M059J (cell line): ENCODE data around the gene GP1BB. TPM values are rescaled to one million over a fixed set of nuclear protein-coding genes. Genes with fewer than 3 reads are reported as not detected.
"Not testable (repeated sequence)": the region's sequence is repeated elsewhere in the genome, so short reads cannot be mapped to it uniquely, and the experiment has no call there.

Source experiments
- DNase-seq: peaks from one replicate; pipeline ENCODE4 v3.0.0-alpha.2; 2012; ENCODE audit warnings: low read depth
- total RNA-seq: library from RNA; depleted of rRNA; stranded (reverse); fragments of >200 nt; shearing (Covaris generic); gene quantifications from 2 replicates; pipeline ENCODE4 v1.2.3, GENCODE V29; 2014

GP1BB gene
- total RNA-seq, 1 experiment from 2014 or later: 1.5 TPM

DNA sequence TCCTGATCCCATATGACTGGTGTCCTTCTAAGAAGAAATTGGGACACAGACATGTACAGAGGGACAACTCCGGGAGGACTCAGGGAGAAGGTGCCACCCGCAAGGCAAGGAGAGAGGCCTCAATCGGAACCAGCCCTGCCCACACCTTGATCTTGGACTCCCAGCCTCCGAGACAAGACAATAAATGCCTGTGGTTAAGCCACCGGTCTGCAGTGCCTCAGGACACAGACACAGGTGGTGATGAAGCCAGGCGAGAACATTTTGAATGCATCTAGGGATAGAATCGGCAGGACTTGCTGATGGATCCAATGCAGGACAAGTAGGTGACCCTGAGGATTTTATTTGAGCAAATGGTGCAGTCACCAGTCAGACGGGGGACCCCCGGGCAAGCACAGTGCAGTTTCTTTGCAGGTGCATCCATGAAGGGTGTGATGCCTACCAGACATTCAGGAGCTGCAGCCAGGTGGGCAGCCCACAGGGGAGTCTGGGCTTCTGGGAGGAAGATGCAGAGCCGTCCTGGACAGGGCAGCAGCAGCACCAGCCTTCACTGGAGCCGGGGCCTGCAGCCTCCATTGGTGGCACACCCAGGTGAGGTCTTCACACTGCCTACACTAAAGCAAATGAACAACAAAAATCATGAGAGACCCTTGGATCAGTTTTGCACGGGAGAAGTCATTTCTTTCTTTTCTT is 29.2 kb upstream of the GP1BB start:
- no peak for DNase-seq

DNA sequence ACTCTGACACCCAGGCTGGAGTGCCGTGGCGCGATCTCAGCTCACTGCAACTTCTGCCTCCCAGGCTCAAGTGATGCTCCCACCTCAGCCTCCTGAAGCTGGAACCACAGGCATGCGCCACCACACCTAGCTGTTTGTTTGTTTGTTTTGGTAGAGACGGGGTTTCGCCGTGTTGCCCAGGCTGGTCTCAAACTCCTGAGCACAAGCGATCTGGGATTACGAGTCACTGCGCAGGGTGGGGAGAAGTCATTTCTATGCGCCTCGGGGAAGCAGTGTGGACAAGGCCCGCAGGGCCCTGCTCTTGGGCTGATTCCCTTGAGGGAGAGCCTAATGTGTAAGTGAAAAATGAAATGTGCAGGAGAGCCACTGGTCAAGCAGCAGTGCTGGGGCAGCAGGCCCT is 28.6 kb upstream of the GP1BB start:
- DNase-seq: no peak

DNA sequence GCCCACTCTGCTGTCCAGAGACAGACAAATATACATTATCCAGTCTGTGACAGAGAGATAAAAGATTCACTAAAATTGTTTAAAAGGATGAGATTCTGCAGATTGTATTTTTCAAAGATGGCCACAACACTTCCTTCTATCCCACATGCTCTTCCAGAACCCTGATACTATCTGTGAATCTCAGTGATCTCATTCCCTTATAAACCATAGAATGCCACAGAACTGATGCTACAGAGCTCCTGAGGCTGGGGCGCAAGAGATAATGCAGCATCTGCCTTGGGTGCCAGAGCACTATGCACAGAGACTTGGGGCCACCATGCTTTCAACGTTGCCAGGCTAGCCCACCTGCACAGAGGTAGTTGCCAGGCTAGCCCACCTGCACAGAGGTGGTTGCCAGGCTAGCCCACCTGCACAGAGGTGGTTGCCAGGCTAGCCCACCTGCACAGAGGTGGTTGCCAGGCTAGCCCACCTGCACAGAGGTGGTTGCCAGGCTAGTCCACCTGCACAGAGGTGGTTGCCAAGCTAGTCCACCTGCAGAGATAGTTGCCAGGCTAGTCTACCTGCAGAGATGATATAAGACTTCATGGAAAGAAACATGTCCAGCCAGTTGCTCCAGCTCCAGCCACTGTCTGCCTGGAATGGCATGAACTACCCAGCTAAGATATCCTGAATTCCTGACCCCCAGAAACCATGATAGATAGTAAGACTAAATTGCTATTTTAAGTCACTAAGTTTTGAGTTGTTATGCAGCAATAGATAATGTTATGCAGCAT is 26.6 kb upstream of the GP1BB start:
- no peak for DNase-seq

DNA sequence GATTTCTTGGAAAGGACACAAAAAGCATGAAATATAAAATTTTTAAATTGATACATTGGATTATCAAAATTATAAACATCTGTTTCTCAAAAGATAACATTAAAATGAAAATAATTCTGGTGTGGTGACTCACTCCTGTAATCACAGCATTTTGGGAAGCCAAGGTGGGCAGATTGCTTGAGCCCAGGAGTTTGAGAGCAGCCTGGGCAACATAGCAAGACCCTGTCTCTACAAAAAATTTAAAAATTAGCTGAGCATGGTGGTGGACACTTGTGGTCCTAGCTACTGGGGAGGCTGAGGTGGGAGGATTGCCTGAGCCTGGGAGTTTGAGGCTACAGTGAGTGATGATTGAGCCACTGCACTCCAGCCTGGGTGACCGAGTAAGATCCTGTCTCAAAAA is 25.5 kb upstream of the GP1BB start:
- not testable (repeated sequence) for DNase-seq

DNA sequence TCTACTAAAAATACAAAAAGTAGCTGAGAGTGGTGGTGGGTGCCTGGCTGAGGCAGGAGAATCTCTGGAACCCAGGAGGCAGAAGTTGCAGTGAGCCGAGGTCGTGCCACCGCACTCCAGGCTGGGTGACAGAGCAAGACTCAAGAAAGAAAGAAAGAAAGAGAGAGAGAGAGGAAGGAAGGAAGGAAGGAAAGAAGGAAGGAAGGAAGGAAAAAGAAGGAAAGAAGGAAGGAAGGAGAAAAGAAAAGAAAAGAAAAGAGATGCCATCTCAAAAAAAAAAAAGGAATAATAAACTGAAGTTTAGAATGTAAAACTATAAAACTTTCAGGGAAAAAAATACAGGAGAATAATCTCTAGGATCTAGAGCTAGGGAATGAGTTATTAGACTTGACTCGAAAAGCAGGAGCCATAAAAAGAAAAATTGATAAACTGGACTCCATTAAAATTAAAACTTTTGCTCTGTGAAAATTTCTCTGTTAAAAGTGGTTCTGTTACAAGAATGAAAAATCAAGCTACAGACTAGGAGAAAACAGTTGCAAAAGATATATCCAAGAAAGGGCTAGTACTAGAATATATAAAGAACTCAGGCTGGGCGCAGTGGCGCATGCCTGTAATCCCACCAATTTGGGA is 22.4 kb upstream of the GP1BB start:
- DNase-seq: no peak

DNA sequence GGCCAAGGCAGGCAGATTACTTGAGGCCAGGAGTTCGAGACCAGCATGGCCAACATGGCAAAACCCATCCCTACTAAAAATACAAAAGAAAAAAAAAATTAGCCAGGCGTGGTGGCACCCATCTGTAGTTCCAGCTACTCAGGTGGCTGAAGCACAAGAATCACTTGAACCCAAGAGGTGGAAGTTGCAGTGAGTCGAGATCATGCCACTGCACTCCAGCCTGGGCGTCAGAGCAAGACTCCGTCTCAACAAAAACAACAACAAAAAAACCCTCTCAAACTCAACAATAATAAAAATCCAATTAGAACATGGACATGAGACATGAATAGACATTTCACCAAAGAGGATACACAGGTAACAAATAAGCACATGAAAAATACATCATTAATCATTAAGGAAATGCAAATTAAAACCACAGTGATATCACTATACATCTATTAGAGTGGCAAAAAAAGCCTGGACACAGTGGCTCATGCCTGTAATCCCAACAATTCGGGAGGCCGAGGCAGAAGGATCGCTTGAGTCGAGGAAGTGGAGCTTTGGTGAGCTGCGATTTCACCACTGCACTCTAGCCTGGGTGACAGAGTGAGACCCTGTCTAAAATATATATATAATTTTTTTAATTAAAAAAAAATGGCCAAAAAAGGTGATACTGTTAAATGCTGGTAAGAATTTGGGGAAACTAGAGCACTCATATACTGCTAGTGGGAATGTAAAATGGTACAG is 21.8 kb upstream of the GP1BB start:
- DNase-seq: no peak

DNA sequence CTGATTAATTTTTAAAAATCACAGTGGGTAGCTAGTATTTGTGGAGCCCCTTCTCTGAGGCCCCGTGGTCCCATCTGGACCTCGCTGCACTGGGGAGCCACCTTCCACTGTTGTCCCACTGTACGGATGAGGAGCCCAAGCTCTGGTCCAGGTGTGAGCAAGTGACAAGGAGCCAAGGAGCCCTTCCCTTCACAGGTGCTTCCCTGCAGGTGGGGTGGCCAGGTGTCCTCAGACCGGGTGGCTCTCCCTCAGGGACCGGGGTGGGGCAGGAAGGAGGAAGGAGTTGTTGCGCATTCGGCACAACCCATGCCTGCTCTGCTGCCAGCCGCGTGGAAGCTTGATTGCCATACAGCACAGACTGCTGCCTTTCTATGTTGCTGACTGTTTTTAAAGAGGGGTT is 19.5 kb upstream of the GP1BB start:
- no peak for DNase-seq

DNA sequence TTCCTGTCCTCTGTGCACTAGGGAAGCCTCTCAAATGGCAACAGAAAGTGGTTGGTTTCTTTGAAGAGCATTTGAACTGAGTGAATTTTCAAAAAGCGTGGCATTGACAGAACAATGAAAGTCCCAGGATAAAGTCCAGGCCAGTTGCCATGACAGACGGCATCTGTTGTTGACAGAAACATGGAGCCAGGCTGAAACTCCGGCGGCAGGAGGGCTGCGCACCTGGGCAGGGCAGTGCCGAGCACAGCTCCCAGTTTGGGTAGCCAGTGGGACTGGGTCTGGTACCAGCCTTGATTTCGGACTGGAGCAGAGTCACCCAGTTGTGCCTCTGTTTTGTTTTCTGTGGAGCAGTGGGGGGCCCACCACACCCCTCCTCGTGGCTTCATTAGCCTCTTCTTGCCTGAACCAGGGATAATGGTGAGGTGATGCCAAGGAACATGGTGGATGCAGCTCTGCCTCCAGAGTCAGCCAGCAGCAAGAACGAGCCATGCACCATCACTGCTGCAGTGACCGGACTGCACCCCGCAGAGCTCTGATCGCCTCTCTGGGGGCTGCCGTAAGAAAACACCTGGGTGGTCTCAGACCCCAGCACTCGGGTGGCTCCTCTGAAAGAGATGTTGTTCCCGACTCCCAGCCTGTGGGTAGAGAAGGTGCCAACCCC is 18.9 kb upstream of the GP1BB start:
- DNase-seq: no peak

DNA sequence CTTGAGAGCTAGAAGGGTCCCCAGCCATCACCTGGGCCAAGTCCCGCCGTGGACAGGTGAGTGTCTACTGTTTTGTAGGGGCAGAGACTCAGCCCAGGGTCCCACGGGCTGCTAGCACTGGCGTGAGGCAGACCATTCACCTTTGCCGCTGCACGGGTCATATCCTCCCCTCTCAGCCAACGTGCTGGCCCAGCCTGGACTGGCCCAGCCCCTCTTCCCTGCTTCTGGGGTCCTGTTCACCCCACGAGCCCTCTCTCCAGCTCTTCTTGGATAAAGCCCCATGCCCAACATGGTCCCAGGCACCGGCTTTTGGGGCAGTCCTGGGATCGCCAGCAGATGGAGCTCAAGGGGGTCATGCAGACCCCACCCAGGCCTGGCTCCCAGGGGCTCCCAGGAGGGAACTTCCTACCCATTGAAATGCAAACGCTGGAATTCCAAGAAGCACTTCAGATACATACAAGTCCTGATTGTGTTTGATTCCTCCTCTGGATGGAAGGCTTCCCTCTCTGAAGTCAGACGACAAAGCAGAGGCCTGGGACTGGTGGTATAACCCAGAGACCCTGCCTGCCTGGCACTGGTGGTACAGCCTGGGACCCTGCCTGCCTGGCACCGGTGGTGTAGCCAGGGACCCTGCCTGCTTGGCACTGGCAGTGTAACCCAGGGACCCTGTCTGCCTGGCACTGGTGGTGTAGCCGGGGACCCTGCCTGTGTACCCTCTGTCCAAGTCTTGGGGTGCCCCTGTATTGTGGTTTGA is 18.0 kb upstream of the GP1BB start:
- DNase-seq: no peak

DNA sequence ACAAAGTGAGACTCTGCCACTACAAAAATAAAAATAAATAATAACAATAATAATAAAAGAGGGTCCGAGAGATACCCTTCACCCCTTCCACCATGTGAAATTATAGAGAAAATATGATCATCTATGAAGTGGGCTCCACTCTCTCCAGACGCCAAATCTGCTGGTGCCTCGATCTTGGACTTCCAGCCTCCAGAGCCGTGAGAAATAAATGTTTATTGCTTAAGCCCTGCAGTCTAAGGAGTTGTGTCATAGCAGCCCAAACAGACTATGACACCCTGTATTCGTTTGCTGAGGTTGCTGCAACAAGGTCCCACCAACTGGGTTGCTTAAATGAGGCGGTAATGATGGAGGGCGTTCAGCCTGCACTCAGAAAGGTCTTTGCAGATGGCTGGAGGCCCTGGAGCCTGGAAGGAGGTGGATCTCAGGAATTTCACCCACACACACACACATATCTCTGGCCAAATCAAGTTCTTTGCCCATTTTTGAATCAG is 16.6 kb upstream of the GP1BB start:
- no peak for DNase-seq

DNA sequence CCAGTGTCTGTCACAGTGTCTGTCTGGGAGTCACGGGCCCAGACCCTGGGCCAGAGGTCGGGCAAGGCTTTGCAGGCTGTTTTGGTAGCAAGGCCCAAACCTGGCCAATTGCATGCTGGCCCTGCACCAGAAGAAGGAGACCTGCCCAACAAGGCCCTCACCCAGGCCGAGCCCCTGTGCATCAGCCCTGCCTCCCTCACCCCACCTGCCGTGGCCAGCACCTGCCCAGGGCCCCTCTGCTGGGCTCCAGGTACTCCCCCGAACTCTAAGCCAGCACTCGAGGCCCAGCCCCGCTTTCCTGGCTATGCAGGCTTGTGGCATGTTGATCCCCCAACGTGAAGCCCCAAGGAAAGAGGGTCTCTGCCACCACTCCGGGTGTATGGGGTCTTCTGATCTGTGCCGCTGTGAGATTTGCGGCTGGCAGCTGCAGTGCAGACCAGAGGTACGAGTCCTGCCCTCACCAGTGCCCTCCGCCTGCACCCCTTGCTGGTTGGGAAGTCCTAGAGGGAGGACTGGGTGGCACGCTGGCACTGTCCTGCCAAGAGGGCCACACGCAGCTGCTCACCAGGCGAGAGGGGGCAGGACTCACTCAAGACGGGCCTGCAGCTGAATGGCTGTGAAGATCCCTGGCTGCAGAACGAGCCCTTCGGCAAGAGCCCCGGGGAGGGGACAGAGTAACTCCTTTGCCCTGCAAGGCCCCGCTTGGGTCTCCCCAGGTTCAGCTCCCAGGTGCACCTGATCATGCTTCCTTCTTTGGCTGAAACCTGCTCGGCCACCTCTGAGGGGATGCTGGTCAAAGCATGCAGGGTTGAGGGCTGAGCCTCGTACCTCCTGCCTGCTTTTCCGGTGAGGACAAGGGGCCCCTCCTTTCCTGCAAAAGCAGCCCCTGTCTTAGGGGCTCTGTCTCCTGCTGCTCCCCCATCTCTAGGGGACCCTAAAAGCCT is 15.7 kb upstream of the GP1BB start:
- no peak for DNase-seq

DNA sequence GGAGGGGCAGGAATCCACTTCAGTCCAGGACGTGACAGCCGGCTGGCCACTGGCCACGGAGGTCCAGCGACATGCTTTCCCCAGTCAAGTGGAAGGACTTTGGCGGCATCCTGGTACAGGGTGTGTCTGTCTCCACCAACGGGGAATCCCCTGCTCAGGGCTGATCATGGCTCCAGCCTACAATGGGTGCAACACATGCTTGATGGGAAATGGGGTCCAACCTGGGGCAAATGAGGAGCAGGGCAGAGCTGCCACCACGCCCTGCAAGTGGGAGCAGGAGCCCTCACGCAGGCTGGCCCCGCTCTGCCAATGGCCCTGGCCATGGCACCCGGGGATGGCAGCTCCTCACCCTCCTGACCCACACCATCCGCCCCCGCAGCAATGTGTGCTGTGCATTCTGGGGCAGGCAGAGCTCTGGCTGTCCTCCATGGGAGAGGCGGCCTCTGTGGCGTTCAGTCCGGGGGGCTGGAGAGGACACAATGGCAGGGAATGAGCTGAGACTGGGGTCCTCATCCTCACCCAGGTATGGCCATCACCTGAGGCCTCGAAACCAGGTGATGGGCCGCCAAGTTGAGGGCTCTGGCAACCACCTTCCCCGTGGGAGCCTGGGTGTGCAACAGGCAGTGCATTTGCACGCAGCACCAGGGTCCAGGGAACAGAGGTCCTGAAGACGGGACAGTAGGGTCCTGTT is 14.9 kb upstream of the GP1BB start:
- no peak for DNase-seq

DNA sequence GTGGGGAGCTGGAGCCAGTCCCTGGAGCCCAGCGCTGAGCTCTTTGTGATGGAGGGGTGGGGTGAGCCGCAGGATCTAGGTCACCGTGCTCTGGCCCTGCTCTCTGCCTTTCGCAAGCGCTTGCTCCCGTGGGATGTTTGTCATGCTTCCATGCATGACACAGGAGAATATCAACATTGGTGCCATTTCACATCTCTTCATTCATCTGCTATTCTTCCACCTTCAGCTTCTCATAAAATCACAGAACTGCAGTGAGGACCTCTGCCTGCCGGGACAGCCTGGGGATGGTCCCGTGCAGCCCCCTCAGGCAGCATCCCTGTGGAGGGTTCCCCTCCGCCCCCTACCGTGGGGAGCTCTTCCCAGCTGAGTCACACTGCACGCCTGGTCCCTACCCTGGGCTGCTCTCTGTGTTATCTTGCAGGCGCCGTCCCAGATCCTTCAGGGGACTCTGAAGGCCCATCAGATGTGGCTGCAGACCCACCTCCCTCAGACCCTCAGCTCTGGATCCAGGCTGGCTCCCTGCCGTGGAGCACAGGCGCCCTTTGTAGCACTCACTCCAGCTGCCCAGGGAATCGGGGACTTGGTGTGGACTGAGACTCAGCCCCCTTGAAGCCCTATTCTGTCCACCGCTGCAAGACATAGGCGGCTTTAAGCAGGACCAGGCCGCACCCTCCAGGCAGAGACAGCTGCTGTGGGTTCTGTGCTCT is 14.1 kb upstream of the GP1BB start:
- no peak for DNase-seq

DNA sequence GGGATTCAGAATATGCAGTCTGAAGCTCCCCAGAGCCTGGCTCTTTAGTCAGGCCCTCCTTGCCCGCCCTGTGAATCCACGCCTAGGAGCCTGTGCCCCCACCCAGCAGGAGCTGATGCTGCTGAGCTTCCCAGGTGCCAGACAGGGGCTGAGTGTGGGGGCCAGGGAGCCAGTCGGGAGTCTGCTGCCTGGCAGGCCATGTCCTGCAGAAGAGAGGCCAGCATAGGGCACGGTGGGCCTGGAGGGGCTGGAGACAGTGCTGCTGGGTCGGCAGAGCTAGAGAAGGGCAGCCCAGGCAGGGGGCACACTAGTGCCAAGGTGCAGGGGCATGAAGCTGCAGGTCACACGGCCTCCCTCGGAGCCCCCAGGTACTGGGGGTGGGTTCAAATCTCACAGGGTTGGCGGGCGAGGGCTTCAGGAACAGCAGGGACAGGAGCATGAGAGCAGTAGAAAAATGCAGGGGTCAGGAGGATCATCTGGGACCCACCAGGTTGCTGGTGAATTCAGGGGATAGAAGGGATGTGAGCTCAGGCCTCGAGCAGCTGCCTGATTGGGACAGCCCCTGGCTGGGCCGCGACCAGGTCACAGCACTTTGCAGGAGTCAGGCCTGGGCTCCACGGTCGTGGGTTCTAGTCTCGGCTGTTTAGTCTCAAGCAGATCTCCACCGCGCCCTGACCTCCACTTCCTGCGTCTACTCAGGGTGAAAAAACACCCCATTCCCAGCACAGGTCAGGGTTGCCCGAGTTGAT is 13.1 kb upstream of the GP1BB start:
- no peak for DNase-seq

DNA sequence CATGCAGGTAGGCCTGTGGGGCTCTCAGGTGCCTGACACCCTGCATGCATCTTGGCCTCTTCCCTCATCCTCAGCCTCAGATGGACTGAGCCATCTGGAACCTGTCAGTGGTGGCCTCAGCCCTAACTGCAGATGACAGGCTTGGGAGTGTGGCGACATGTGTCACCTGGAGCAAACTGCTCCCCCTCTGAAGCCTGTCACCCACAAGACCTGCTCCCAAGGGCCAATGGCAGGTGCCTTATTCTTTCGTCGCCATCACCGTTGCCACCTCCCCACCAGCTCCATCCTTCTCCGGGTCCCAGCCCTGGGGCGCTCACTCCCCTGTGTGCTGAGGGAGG is 12.6 kb upstream of the GP1BB start:
- DNase-seq: no peak

DNA sequence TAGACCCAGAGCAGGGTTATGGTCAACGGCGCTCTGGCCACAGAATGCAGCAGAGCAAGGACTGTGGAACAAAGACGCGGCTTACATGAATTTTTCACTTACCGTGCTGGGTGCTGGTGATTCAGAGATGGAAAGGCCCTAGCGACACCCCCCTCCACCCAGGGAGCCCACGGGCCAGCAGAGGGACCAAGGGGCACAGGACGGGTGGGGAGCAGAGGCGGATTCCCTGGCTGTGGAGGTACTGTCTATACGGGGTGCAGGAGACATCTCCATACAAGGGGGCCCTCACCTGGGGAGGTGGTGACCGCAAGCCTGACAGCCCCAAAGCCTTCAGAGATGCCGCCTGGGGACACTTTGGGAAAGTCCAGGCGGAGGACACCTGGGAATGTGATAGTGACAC is 10.1 kb upstream of the GP1BB start:
- no peak for DNase-seq

DNA sequence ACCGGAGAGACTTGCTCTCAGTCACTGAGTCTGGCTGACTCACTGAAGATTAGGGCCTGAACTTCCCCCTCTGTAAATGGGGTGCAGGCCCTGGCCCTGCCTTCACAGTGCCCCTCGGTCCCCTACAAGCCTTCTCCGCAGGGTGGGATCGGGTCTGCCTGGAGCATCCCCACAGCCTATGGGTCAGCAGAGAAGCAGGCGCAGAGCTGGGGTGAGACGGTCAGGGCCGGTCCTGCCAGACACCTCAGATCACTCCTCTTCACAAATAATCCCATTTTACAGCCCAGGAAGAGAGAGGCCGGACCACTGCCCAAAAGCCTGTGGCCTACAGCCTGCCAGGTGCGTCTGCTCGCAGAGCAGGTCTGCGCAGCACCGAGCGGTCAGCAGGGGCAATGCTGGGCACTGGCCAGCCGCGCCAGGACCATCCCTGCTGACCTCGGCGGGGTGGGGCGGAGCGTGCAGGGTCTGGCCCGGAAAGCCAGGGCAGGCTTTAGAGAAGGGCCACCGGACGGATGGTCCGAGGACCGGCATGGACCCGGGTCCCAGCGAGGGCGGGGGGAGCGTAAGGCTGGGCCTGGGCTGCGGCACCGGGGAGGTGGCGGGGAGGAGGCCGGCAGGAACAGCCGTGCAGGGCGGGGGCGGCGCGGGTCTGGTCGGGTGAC is 9.6 kb upstream of the GP1BB start:
- DNase-seq: no peak
